ENCODE results near the gene TRPT1.
A peak's percentile ranks its signal among the peaks of the same experiment; 100 is the strongest.

The TRPT1 gene

DNA sequence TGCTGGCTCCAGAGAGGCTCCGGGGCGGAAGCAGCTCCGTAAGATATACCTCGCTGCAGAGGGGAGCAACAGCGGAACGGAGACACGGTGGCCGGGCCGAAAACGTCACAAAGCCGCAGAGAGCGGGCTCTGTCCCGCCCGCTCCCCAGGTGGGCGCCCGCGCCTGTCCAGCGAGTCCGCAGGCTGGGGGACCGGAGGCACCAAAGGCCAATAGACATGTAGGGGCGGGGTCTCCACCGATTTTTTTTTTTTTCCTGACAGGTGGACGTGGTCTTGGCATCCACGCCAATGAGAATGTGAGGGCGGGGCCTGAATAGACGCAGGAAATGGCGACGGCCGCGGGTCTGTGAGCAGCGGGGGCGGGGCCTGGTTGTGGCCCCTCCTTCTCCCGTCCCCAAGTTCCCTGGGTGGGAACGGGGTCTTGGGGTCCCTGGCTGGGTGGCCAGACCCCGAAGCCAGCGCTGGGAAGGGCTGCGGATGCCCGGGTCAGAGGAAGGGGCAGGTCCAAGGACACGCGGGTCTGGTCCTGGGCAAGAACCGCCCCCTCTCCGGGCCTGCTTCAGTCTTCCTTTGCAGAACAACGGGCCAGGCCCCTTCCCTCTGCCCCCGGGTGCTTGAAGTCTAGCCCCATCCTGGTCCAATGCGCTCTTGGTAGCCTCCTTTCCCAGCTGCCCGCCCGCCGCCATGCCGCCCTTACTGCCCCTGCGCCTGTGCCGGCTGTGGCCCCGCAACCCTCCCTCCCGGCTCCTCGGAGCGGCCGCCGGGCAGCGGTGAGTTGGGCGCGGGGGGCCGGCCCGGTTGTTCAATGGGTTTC, 4.4 kb upstream of the TRPT1 start, which contains the start of gene DNAJC4:
Gene DNAJC4 (plus strand): TSS at position 378 of the 814 bp plus-strand sequence. CDS start 307 bp downstream, at position 685.
- peak; percentile 88 for DNase-seq (ENCODE audit: low spot score)

DNA sequence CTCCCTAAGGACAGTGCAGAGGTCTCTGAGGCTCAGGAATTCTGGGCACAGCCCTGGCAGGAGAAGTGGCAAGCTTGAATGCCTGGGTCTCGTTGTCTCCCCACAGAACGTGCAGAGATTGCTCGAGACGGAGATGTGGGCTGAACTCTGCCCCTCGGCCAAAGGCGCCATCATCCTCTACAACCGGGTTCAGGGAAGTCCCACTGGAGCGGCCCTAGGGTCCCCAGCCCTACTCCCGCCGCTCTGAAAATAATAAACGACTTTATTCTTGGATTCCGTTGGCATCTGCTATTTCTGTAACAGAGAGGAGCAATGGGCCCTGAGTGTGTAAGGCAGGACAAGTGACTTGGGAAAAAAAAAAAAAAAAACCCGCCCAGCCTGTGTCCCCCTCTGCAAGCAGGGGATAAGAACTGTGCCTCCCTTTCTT, 3.8 kb upstream of the TRPT1 start:
- DNase-seq (ENCODE audit: low spot score), result no peak

DNA sequence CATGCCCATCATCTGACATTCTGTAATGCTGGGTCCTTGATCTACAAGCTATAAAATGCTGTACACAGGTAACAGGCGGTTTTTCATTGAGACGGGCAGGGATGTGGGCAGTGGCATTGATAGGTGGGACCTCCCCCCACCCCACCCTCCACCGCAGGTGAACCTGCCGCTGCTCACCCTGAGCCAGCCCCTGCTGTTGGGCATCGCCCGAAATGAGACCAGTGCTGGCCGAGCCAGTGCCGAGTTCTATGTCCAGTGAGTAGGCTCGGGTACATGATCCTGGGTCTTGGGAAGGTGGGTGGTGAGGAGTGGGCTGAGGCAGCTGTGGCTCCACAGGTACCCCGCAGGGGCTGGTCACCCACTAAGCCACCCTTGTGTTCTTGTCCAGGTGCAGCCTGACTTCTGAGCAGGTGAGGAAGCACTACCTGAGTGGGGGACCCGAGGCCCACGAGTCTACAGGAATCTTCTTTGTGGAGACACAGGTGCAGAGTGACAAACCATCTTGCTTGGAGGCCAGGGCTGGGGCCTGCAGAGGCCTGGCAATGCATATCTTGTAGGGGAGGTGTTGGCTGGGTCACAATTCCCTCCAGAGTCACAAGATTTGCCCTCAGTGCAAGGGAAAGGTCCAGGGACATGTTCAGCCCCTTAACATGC, 3.2 kb upstream of the TRPT1 start:
- DNase-seq (ENCODE audit: low spot score), result no peak

GRCh38 chr11:64227405-64227956, 1.5 kb upstream of the TRPT1 start:
- no peak for DNase-seq (ENCODE audit: low spot score)

GRCh38 chr11:64226507-64227051, 593 bp upstream of the TRPT1 start:
- DNase-seq (ENCODE audit: low spot score), result no peak

GRCh38 chr11:64224891-64225607, 937 bp downstream of the TRPT1 start:
- DNase-seq (ENCODE audit: low spot score), result no peak

DNA sequence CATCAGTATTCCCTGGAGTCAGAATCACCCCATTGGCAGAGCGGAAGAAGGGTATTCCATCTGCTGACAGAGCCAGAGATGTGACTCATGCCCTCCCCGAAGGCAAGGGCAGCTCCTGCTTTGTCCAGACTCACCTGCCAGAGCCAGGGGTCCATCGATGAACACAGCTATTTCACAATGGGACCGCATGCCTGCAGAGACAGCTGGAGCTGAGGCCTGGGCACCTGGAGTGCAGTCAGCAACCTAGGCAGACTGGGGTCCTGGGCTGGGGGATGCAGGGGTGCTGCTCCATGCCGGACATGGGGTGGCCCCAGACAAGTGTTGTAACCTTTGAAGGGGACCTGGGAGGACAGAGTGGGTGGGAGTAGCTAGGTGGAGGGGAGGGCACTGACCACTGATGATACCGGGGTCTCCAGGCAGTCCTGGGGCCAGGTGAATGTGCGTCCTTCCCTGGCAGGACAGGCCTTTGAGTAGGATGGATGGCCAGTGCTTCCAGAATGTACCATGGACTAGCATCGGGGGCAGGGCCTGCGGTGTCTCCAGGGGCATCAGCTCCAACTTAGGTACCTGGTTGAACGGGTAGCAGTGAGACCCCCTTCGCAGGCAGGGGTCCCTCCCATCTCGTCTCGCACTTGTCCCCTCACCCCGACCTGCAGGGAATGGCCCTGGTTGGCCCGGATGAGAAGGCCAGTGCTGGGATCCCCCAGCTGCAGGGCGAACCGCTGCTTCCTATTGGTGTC, 1.7 kb downstream of the TRPT1 start:
- no peak for DNase-seq (ENCODE audit: low spot score)

DNA sequence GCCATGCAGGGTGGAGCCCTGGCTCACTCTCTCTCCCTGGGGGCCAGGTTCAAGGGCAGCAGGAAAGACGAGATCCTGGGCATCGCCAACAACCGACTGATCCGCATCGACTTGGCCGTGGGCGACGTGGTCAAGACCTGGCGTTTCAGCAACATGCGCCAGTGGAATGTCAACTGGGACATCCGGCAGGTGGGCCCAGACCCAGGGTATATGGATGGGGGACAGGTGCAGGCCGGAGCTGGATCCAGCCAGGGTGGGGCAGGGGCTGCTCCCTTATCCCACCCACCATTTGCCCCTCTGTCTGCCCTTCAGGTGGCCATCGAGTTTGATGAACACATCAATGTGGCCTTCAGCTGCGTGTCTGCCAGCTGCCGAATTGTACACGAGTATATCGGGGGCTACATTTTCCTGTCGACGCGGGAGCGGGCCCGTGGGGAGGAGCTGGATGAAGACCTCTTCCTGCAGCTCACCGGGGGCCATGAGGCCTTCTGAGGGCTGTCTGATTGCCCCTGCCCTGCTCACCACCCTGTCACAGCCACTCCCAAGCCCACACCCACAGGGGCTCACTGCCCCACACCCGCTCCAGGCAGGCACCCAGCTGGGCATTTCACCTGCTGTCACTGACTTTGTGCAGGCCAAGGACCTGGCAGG, 2.9 kb downstream of the TRPT1 start:
- no peak for DNase-seq (ENCODE audit: low spot score)

DNA sequence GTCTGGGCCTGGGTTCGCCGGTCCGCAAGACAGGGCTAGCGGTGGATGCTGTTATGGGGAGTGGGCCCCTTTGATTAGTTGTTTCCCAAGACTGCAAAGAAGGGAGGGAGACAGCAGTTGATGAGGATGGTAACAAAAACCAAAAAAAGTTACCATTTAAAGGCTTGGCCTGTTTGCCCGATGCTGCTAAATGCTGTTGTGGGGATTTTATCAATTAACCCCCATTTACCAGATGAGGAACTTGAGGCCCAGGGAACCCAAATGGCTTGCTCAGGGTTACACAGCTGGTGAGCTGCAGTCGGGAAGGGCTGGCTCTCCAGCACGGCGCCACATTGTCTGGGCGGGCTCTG, 3.4 kb downstream of the TRPT1 start:
- no peak for DNase-seq (ENCODE audit: low spot score)

DNA sequence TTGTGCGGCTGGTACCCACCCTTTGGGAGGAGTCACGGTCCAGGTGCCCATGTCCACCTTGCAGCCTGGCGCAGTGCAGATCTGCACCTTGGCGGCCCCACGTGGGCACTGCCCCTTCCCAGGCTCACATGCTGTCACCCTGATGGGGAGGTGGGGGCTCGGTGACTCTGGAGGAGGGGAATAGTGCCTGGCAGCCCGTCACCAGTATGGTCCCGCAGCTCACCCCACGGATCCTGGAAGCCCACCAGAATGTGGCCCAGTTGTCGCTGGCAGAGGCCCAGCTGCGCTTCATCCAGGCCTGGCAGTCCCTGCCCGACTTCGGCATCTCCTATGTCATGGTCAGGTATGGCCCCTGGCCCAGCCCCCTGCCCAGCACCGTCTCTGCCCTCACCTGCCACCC, 5.2 kb downstream of the TRPT1 start:
- DNase-seq (ENCODE audit: low spot score), result no peak

DNA sequence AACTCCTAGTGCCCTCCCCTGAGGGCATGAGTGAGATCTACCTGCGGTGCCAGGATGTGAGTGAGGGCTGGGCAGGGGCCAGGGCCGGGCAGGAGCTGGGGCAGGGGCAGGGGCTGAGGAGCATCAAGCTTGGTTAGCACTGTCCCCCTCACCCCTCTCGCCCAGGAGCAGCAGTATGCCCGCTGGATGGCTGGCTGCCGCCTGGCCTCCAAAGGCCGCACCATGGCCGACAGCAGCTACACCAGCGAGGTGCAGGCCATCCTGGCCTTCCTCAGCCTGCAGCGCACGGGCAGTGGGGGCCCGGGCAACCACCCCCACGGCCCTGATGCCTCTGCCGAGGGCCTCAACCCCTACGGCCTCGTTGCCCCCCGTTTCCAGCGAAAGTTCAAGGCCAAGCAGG, 5.7 kb downstream of the TRPT1 start:
- no peak for DNase-seq (ENCODE audit: low spot score)

- DNase-seq (ENCODE audit: low spot score), result no peak
Measured at GRCh38 chr11:64219755-64220154, 6.2 kb downstream of the TRPT1 start.

DNA sequence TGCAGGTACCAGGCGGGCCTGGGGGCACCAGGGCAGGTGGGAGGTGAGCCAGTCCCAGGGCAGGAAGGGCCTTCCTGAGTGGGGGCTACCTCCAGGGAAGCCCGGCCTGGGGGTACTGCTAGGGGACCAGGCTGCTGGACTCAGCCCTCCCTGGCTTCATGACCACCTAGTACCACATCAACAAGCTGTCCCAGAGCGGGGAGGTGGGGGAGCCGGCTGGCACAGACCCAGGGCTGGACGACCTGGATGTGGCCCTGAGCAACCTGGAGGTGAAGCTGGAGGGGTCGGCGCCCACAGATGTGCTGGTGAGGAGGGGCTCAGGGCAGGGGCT, 6.7 kb downstream of the TRPT1 start:
- no peak for DNase-seq (ENCODE audit: low spot score)

GRCh38 chr11:64218628-64219353, 7.2 kb downstream of the TRPT1 start:
- DNase-seq (ENCODE audit: low spot score), result no peak

GRCh38 chr11:64216879-64217278, 9.1 kb downstream of the TRPT1 start:
- no peak for DNase-seq (ENCODE audit: low spot score)

- no peak for DNase-seq (ENCODE audit: low spot score)
Measured at GRCh38 chr11:64211181-64211872, 14.7 kb downstream of the TRPT1 start.

GRCh38 chr11:64210301-64211020, 15.5 kb downstream of the TRPT1 start:
- DNase-seq (ENCODE audit: low spot score), result no peak

DNA sequence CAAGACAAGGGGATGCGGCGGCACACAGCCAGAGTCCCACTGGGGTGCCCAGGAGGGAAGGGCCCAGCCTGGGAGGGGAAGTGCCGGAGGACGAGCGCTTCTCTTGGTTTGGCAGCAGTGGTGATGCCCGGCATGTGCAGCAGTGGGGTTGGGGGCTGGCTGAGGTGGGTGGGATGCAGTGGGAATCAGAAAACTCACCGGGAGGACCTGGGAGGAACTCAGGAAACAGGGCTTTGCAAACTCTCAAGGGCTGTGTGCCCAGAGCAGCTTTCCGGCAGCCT, 16.5 kb downstream of the TRPT1 start:
- DNase-seq (ENCODE audit: low spot score), result no peak

DNA sequence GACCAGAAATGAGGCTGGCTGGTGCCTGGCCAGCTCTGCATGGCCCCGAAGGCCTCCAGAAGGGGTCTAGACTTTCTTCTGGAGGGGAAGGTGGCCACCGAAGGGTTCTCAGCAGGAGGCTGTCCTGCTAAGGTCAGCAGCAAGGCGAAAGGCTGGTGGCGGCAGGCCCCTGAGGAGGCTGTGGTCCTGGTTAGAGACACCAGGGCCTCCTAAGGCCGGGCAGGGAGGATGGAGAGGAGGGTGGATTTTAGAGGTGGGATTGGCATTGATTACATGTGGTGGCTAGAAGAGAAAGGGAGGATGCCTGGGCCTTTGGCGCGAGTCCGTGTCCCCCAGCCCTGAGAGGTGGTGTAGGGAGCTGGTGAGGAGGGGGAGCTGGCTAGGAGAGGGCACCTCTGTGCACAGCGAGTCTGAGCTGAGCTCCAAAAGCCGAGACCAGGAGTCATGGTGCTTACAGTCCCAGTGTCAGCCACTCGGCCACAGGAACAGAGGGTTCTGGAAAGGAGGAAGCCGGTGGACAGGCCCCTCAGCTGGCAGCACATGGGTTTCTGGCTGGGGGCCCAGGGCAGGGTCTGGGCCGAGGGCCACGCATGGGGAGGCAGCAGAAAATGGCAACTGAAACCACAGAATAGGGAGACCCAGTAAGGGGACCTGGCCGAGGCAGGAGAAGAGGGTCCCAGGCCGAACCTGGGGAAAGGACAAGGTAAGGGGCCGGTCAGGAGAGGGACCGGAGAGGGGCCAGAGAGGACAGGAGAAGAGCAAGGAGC, 17.0 kb downstream of the TRPT1 start:
- no peak for DNase-seq (ENCODE audit: low spot score)
